ENCODE data around the gene KRTAP12-2. TPM values are rescaled to one million over a fixed set of nuclear protein-coding genes. Genes with fewer than 3 reads are reported as not detected.
"Not testable (repeated sequence)": the region's sequence is repeated elsewhere in the genome, so short reads cannot be mapped to it uniquely, and the experiment has no call there.

KRTAP12-2 gene
- total RNA-seq, 6 donors from 2014 or later = not detected

- TF ChIP-seq POLR2AphosphoS5 (IDR thresholded peaks at IDR 0.05) = no peak
- no peak for TF ChIP-seq POLR2A (IDR thresholded peaks at IDR 0.05)
- TF ChIP-seq CTCF (IDR thresholded peaks at IDR 0.05) = no peak
- TF ChIP-seq EP300 (IDR thresholded peaks at IDR 0.05) = no peak
- no peaks in the 10 kb centered on the region for H3K4me1 ChIP-seq
- no peak overlapping the region for H3K4me3 ChIP-seq
- no peaks in the 10 kb centered on the region for H3K36me3 ChIP-seq
- H3K27me3 ChIP-seq = peaks cover 0 to 2% (median under 1%) of the 10 kb centered on the region in 4 donors
- ATAC-seq (ENCODE audit: low FRiP score in 2 of 2) (no peak), DNase-seq (peak in 1 of 2 donors; percentile 80)
- no peak overlapping the region for H3K27ac ChIP-seq
- WGBS, 2 donors = 37 to 50% methylated on average over 10 to 35 of the region's 35 CpGs
- H3K9me3 ChIP-seq = peaks cover 0 to 10% (median 6%) of the 10 kb centered on the region in 4 donors
Measured at GRCh38 chr21:44697811-44698734, 31.3 kb upstream of the KRTAP12-2 start.

GRCh38 chr21:44697172-44697810, 30.6 kb upstream of the KRTAP12-2 start, which contains the start of gene KRTAP10-12:
TSS of gene KRTAP10-12 (plus strand) at chr21:44697172. CDS start at chr21:44697202, 30 bp downstream.
- ATAC-seq (ENCODE audit: low FRiP score in 2 of 2); H3K4me1 ChIP-seq; H3K27me3 ChIP-seq; H3K4me3 ChIP-seq; H3K36me3 ChIP-seq; H3K27ac ChIP-seq: not testable (repeated sequence)
- WGBS, 2 donors = 42 to 54% methylated on average over 7 to 10 of the region's 21 CpGs
- peak in 1 of 2 donors; percentile 50 for DNase-seq
- peaks cover 0 to 15% (median 12%) of the 10 kb centered on the region in 4 donors for H3K9me3 ChIP-seq

GRCh38 chr21:44696572-44696971, 29.8 kb upstream of the KRTAP12-2 start:
- TF ChIP-seq CTCF (IDR thresholded peaks at IDR 0.05) = no peak
- TF ChIP-seq POLR2AphosphoS5 (IDR thresholded peaks at IDR 0.05) = no peak
- no peak for TF ChIP-seq POLR2A (IDR thresholded peaks at IDR 0.05)
- no peak for TF ChIP-seq EP300 (IDR thresholded peaks at IDR 0.05)
- Histone ChIP-seq H3K4me1 (no peaks in the 10 kb centered on the region), H3K4me3 (no peak overlapping the region), H3K9me3 (peaks cover 0 to 15% (median 13%) of the 10 kb centered on the region in 4 donors), H3K27me3 (no peaks in the 10 kb centered on the region), H3K27ac (no peak overlapping the region), H3K36me3 (no peaks in the 10 kb centered on the region)
- ATAC-seq (ENCODE audit: low FRiP score in 2 of 2) (peak in 1 of 2 donors; percentile 24), DNase-seq (peak in 1 of 2 donors; percentile 50)
- WGBS, 2 donors = 69 to 72% methylated on average over 10 of the region's 10 CpGs

GRCh38 chr21:44695641-44696040, 28.9 kb upstream of the KRTAP12-2 start:
- no peak for DNase-seq
- Histone ChIP-seq H3K27me3 (no peaks in the 10 kb centered on the region), H3K36me3 (no peaks in the 10 kb centered on the region), H3K9me3 (peaks cover 0 to 15% (median 13%) of the 10 kb centered on the region in 4 donors), H3K4me1 (no peaks in the 10 kb centered on the region), H3K4me3 (no peak overlapping the region), H3K27ac (no peak overlapping the region)
- no peak for TF ChIP-seq POLR2A (IDR thresholded peaks at IDR 0.05)
- TF ChIP-seq CTCF (IDR thresholded peaks at IDR 0.05) = no peak
- no peak for TF ChIP-seq EP300 (IDR thresholded peaks at IDR 0.05)
- TF ChIP-seq POLR2AphosphoS5 (IDR thresholded peaks at IDR 0.05) = no peak
- 78 to 83% methylated on average over 8 of the region's 8 CpGs for WGBS, 2 donors
- ATAC-seq (ENCODE audit: low FRiP score in 2 of 2) = no peak

GRCh38 chr21:44695184-44695583, 28.5 kb upstream of the KRTAP12-2 start:
- TF ChIP-seq CTCF (IDR thresholded peaks at IDR 0.05) (no peak), EP300 (IDR thresholded peaks at IDR 0.05) (no peak), POLR2A (IDR thresholded peaks at IDR 0.05) (no peak), POLR2AphosphoS5 (IDR thresholded peaks at IDR 0.05) (no peak)
- ATAC-seq (ENCODE audit: low FRiP score in 2 of 2) (no peak), DNase-seq (no peak)
- H3K36me3 ChIP-seq = no peaks in the 10 kb centered on the region
- H3K27ac ChIP-seq = no peak overlapping the region
- no peaks in the 10 kb centered on the region for H3K27me3 ChIP-seq
- 61 to 73% methylated on average over 8 of the region's 8 CpGs for WGBS, 2 donors
- H3K4me1 ChIP-seq = no peaks in the 10 kb centered on the region
- H3K9me3 ChIP-seq = peaks cover 0 to 15% (median 13%) of the 10 kb centered on the region in 4 donors
- H3K4me3 ChIP-seq = no peak overlapping the region
